AG10803 (cell line): ENCODE results near the gene MKRN1.
"Not testable (repeated sequence)": the region's sequence is repeated elsewhere in the genome, so short reads cannot be mapped to it uniquely, and the experiment has no call there.

Source experiments
- DNase-seq: peaks from one replicate; pipeline ENCODE4 v3.0.0; 2010; ENCODE audit warnings: low read depth
- H3K4me3 ChIP-seq: 2 replicates; pipeline ENCODE4 v1.5.1; 2011; ENCODE audit warnings: mild to moderate bottlenecking, low read length, control low read depth
- CTCF ChIP-seq: conservative IDR thresholded peaks from 2 replicates; pipeline ENCODE4 v1.5.1; 2011; ENCODE audit warnings: mild to moderate bottlenecking, low read length, control low read depth, inconsistent platforms

Gene MKRN1

GRCh38 chr7:140458201-140458600, 21.1 kb downstream of the MKRN1 start:
- TF ChIP-seq CTCF: no peak
- H3K4me3 ChIP-seq: no peak overlapping the region
- DNase-seq: no peak

DNA sequence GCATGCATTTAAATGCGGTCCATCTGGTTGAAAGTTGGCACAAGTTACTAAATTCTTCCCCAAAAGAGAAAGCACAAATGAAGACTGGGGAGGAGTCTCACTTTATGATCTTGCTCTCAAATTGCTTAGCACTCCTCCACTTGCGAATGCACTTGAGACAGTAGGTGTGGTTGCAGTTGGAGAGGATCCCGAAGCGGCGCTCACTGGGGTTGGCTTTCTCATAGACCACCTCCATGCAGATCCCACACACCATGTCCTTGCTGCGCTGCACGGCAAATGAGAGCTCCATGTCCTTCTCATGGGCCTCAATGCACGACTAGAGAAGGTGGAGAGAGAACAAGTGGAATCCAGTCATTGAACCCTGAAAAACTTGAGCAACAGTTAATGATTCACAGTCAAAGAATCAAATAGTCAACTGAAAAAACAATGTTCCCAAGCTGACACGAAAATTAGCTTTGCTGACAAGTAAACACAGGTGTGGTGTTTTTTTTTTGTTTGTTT, 22.7 kb downstream of the MKRN1 start:
- no peak for TF ChIP-seq CTCF
- no peak for DNase-seq
- no peak overlapping the region for H3K4me3 ChIP-seq

DNA sequence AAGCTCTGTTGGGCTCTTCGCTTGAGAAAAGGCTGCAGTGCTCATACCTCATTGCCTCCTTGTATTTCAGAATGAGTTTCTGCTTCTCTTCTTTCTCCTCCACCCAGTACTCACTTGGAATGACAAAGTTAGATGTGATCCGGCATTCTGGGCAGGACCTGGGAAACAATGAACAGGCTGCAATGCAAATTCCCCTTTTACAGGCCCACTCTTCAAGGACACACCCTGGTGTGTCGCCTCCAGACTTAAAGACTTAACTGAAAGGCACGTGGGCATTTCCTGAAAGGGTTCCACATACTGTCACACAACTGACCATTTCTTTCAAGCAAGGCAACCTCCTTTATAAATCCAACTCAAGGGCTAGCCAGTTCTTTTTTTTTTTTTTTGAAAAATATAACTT, 23.6 kb downstream of the MKRN1 start:
- H3K4me3 ChIP-seq: no peak overlapping the region
- no peak for TF ChIP-seq CTCF
- no peak for DNase-seq

DNA sequence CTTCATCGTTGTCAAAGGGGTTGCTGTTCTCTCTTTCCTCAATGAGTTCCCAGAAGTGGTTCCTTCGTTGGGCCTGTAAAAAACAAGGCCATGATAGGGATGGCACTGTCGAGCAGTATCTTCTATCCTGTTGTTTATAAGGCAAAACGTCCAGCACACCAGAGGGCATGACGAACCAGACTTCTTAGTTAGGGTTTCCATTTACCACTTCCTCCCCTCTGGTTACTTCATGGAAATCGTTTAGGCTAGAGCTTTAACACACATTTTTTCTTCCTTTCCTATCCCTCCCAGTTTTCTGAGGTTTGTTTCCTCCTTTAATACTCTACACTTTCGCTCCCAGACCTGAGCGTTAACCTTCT, 24.7 kb downstream of the MKRN1 start:
- DNase-seq: no peak
- no peak overlapping the region for H3K4me3 ChIP-seq
- TF ChIP-seq CTCF: no peak

GRCh38 chr7:140453785-140454656, 25.3 kb downstream of the MKRN1 start:
- DNase-seq, H3K4me3 ChIP-seq: not testable (repeated sequence)

DNA sequence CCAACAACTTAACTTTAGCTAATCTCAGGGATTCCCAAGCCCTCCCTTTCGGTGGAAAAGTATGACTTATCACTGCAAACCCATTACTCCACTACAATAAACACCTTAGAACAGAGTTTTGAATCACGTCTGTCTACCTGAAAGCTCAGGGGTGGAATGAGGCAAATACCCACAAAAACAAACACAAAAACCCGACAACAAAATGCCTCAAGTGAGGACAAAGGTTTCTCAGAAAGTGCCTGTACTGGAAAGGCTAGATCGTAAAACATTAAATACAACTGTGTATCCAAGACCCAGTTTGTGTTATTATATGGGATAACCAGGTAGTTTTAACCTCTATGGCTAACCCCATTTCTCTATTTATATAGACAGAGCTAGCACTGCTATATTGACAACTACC, 26.0 kb downstream of the MKRN1 start:
- no peak for DNase-seq
- no peak for TF ChIP-seq CTCF
- no peak overlapping the region for H3K4me3 ChIP-seq

DNA sequence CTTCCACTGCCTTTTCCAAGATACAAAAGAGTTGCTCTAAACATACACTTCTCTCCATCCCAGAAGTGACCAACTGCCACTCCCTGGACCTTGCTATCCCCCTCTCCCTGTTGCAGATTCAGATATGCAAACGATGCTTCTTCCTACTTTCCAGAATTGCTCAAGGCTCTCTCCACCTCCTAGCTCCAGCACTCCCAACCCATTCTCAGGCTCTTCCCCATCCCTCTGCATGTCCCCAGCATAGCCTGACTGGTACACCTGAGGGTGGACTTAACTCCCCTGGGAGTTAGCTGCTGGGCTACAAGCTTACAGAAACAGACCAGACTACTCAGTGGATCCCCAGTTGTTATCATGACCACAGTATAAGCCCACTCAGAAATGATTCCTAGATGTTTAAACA, 27.6 kb downstream of the MKRN1 start:
- no peak overlapping the region for H3K4me3 ChIP-seq
- no peak for DNase-seq
- TF ChIP-seq CTCF: no peak
